ENCODE data around the gene RNASEL.
"Not testable (repeated sequence)": the region's sequence is repeated elsewhere in the genome, so short reads cannot be mapped to it uniquely, and the experiment has no call there.

Gene RNASEL

DNA sequence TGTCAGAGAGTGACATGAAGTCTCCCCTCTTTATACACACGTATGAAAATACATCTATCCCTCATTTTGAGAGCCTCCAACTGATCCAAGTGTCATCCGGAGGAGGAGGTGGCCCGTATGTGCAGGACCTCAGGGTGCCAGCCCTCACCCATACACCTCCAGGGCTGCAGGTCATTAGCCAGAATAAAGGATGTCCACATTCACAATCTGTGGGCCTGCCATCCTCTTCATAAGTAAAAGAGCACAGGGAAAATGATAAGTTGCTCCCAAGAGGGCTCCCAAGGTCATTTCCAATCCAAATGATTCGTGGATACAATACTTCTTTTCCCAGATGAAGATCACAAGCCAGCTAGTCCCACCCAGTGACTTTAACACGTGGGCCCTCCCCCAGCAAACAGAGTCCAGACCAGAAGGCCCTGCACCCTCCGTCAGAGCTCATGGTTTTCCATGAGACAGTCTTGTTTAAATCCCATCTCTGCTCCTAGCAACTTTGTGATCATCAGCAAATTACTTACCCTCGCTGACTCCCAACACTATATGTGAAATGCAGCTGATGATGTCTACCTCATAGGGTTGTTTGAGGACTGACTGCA lies 28.6 kb downstream of the RNASEL start:
- DNase-seq, result no peak

DNA sequence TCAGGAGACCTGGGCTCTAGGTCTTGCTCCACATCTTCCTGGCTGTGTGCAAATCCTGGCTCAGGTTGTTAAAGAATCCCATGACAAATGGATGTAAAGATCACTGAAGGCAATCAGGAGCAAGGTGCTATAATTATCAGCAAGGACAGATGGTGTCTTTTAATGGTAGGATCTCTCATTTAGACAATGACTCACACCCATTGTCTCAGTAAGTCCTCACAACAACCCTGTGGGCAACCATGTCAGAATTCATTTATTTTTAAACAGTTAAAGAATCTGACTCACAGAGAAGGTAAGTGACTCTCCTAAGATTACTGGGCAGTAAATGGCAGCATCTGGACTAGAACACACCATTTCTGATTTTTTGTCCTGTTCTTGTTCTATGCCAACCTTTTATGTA lies 32.8 kb downstream of the RNASEL start:
- DNase-seq, result no peak

DNA sequence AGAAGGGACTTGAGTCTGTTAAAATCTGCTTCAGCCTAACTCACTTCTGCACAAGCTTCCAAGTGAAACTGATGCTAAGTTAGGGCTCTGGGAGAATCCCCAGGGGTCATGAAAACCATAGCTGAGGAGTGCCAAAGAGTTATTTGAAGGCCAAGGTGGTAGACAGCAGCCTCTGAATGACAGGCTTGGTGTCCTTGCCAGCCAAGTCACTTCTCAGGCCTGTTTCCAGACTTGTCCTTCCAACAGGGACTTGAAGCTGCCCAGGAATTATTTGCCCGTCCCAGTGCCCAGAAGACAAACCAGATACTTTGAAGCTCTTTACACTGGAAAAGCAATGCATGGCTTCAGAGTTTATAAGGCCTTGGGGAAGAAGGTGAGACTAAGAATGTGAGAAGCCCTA lies 33.6 kb downstream of the RNASEL start:
- no peak for DNase-seq

DNA sequence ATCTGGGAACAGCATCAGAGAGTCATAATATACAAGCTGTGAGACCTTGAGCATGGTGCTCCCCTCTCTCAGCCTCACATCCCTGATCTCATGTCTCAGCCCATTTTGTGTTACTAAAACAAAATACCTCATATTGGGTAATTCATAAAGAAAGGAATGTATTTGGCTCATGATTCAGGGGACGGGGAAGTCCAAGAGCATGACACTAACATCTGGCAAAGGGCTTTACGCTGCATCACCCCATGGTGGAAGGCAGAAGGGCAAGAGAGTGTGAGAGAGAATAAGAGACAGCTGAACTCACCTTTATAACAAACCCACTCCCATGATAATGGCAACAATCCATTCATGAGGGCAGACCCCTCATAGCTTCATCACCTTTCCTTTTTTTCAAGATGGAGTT lies 36.5 kb downstream of the RNASEL start:
- DNase-seq, result no peak

DNA sequence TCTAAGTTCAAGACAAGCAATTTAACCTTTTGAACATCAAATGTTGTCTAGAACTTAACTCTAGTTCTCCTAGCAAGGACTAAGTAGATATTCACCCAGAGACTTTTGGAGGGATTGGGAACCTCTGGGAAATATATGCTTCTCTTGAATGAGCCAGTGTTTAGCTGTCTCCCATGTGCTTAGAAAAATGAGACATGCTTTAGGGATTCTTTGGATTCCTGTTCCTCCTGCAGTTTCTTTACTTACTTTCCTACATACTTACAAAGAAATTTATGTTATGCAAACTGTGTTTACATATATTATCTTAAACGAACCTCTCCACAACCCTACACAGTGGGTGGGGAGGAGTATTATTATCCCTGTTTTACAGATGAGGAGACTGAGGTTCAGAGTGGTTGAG lies 39.2 kb downstream of the RNASEL start:
- no peak for DNase-seq

DNA sequence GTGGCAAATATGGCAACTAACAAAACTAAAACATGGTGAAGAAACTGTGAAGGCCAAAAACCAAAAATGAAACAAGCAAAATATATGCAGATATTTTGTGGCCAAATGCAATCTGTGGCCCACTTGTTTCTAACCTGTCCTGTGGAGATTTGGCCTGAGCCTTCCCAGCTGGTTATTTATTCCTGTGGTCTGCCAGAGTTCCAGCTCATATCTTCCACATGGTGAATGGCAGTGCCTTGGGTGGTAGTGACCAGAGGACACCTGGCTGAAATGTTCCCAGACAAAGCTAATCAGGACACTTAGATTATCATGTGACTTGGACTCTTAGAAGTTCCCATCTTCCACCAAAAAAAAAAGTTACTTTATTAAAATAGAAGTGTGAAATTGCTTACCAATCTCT lies 39.7 kb downstream of the RNASEL start:
- no peak for DNase-seq

DNA sequence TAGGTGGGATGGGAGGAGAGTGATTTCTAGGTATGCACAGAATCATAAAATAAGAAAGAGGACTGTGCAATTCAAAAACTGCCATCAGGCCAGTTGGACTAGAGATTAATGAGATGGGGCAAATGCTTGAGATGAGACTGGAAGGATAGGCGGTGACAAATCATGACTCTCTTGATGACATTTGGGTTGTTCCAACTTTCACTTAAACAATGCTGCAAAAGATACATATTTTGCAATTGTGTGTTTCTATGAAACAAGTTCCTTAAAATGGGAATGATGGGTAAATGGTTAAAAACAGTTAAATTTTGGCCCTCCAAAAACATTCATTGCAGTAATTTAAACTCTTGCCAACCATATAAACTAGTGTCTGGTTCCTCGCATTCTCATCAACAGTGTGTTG lies 55.2 kb downstream of the RNASEL start:
- DNase-seq, result no peak

DNA sequence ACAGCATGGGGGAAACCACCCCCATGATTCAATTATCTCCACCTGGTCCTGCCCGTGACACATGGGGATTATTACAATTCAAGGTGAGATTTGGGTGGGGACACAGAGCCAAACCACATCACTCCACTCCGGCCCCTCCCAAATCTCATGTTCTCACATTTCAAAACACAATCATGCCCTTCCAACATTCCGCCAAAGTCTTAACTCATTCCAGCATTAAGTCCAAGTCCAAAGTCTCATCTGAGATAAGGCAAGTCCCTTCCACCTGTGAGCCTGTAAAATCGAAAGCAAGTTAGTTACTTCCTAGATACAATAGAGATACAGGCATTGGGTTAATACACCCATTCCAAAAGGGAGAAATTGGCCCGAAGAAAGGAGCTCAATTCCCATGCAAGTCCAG lies 60.9 kb downstream of the RNASEL start:
- DNase-seq, result not testable (repeated sequence)

DNA sequence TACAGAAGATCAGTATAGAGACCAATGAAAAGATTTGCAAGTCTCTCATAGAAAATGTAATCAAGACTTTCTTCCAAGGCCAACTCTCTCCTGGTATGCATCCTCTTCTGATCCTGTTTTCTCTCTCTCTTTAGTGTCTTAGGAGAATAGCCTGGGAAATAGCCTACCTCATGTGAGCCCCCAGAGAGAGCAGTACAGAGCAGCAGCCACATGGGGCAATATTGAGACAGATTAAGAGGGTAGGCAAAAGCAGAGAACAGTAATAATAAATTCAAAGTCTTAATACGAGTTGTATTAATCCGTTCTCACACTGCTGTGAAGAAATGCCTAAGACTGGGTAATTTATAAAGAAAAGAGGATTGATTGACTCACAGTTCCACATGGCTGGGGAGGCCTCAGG lies 61.4 kb downstream of the RNASEL start:
- no peak for DNase-seq

DNA sequence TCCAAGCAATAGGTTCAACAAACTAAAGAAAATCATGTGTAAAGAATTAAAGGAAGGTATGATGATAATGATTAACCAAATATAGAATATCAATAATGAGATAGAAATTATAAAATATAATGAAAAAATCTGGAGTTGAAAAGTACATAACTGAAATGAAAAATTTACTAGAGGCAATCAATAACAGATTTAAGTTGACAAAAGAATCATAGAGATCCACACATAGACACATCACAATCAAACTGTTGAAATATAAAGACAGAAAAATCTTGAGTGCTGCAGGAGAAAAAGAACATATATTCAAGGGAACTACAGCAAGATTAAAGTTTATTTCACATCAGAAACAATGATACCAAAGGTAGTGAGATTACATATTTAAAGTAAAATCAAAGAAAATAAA lies 63.7 kb downstream of the RNASEL start:
- no peak for DNase-seq

Measured in NCI-H1930 (cell line).